ENCODE measurements around the gene GPR179.

GPR179 gene

DNA sequence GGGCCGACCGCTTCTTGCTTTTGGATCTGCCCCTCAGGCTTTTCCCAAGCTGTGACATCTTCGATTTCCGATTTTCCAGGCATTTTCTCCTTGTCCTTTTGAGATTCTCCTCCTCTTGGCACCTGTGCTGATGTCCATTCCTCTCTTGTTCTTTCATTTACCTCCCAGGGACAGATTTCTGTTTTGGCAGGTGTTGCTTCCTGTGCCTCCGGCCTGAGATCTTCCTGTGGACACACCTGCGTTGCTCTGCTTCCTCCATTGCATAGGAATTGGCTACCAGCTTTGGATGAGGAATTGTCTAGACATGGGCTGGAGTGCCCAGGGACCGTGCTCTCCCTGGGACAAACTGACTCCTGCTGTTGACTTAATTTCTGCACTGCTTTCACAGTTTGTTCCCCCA, 15.1 kb downstream of the GPR179 start:
- H3K4me3 ChIP-seq (replicated peaks; ENCODE audit: low read depth, low read length), result no peak overlapping the region
- DNase-seq (ENCODE audit: extremely low read depth, low read depth), result no peak
- TF ChIP-seq, protein P1, sequence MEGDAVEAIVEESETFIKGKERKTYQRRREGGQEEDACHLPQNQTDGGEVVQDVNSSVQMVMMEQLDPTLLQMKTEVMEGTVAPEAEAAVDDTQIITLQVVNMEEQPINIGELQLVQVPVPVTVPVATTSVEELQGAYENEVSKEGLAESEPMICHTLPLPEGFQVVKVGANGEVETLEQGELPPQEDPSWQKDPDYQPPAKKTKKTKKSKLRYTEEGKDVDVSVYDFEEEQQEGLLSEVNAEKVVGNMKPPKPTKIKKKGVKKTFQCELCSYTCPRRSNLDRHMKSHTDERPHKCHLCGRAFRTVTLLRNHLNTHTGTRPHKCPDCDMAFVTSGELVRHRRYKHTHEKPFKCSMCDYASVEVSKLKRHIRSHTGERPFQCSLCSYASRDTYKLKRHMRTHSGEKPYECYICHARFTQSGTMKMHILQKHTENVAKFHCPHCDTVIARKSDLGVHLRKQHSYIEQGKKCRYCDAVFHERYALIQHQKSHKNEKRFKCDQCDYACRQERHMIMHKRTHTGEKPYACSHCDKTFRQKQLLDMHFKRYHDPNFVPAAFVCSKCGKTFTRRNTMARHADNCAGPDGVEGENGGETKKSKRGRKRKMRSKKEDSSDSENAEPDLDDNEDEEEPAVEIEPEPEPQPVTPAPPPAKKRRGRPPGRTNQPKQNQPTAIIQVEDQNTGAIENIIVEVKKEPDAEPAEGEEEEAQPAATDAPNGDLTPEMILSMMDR (IDR thresholded peaks at IDR 0.05; ENCODE audit: low read depth, low read length, missing control alignments), result no peak

DNA sequence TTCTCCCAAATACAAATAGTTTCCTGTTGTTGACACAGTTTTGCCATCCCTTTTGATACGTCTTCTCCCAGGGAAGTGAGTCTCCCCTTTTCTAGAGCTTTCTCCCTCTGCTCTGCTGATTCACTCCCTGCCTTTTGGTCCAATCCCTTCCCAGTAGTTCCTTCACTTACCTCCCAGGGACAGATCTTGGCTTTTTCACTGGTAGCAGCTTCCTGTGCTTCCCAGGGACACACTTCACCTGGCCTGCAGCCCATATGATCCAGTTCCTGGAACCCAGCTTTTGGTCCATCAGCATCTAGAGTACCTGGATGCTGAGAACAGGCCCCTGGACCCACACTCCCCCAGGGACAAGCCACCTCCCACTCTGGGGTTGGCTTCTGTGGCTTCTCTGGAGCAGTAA, 15.8 kb downstream of the GPR179 start:
- H3K4me3 ChIP-seq (replicated peaks; ENCODE audit: low read depth, low read length), result no peak overlapping the region
- DNase-seq (ENCODE audit: extremely low read depth, low read depth), result no peak
- TF ChIP-seq, protein P1 (IDR thresholded peaks at IDR 0.05; ENCODE audit: low read depth, low read length, missing control alignments), result no peak

DNA sequence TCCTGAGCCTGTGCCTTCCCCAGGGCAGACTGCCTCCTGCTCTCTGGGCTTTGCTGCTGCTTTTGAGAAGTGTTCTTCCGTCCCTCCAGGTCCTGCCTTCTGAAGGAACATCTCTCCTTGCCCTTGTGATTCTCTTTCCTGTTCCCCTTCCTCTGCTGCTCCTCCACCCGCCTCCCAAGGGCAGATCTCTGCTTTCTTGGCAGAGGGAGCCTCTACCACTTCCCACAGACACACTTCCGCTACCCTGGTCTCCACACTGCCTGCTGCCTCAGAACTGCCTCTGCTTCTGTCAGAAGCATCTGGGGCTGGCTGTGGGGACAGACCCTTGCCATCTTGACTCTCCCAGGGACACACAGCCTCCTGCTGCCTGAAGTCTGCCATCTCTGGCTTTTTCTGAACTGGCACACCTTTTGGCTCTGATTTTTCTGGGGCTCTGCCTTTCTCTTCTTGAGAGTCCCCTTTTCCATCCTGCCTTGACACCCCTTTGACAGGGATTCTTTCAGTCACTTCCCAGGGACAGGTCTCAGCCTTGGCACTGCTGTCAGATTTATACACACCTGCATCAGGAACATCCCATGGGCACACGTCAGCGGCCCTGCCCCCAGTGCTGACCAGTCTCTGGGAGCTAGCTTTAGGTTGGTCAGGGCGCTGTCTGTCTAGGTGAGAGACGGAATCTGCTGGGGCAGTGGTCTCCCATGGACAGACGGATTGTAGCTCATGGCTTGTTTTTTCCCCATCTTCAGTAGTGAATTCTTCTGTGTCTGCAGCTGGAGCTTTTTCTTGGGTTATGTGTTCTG, 16.6 kb downstream of the GPR179 start:
- DNase-seq (ENCODE audit: extremely low read depth, low read depth), result no peak
- TF ChIP-seq, protein P1 (IDR thresholded peaks at IDR 0.05; ENCODE audit: low read depth, low read length, missing control alignments), result no peak
- H3K4me3 ChIP-seq (replicated peaks; ENCODE audit: low read depth, low read length), result no peak overlapping the region

DNA sequence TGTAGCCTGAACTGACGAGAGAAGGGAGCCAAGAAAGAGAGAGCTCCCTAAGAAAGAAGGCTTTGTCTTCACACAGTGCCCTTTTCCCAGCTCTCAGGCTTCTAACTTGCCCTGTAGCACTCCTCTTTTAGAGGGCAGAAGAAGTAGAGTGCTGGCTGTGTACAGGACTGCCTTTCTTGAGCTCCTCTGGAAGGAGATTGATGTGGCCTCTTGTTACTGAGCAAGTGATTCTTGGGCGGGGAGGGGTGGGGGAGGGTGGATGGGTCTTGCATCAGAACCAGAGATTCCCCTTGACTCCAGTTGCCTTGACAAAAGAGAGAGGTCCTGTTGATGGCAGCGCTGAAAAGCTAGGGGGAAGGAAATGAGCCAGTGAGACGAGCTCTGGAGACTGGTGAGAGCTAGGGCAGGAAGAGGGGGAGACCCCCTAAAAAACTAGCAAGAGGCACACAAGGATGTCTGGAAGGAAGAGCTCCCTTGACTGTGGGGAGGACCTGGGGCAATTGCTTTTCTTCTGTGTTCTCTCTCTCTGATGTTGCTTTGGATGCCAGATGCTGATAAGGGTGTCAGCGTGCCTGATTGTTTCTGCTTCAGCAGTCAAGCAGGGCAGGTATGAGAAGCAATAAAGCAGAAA, 18.4 kb downstream of the GPR179 start:
- no peak for DNase-seq (ENCODE audit: extremely low read depth, low read depth)
- TF ChIP-seq, protein P1 (IDR thresholded peaks at IDR 0.05; ENCODE audit: low read depth, low read length, missing control alignments), result no peak
- H3K4me3 ChIP-seq (replicated peaks; ENCODE audit: low read depth, low read length), result no peak overlapping the region

DNA sequence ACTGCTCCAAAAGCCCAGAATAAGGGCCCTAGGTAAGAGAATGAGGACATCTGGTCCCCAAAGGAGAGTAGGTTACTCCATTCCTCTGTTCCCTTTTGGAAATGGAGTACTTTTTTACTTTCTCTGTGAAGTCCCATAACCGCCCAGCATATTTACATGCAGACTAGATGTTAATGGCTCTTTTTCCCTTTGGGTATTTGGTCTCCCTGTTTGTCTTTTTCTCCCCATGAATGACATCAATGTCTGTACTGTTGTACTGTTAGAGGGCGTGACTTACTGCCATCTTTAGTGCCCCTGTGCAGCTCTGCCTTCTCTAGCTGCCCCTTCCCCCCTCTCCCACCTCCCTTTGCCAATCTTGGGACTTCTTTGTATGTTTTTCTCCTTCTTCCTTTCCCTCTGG, 19.0 kb downstream of the GPR179 start:
- TF ChIP-seq, protein P1 (IDR thresholded peaks at IDR 0.05; ENCODE audit: low read depth, low read length, missing control alignments), result no peak
- no peak for DNase-seq (ENCODE audit: extremely low read depth, low read depth)
- no peak overlapping the region for H3K4me3 ChIP-seq (replicated peaks; ENCODE audit: low read depth, low read length)

DNA sequence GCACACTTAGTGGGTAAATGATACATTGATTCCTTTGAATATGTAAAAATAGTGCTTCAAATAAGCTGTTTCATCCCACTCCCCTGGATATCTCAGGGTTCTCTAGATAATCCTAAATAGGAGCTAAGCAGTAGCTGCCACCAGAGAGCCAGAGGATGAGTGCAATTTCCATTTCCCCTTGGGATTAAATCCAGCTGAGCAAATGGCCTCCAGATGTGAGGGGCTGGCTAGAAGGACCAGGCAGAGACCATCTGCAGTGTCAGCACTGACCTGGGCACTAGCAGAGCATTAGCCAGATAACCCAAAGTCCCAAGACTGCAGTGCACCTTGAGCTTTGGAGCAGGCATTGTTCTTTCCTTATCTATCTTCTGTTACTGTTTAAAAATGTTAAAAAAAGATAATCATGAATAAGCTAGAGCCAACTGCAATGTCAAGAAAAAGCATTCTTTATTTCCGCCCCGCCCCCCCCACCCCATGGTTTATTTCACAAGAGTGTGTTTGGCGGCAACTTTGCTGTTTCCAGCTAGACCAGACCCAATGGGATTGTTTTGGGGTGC, 19.5 kb downstream of the GPR179 start:
- DNase-seq (ENCODE audit: extremely low read depth, low read depth), result peak; percentile 32
- TF ChIP-seq, protein P1 (IDR thresholded peaks at IDR 0.05; ENCODE audit: low read depth, low read length, missing control alignments), result no peak
- H3K4me3 ChIP-seq (replicated peaks; ENCODE audit: low read depth, low read length), result no peak overlapping the region
